ENCODE data around the gene CCDC88C.
"Not testable (repeated sequence)": the region's sequence is repeated elsewhere in the genome, so short reads cannot be mapped to it uniquely, and the experiment has no call there.

Gene CCDC88C

DNA sequence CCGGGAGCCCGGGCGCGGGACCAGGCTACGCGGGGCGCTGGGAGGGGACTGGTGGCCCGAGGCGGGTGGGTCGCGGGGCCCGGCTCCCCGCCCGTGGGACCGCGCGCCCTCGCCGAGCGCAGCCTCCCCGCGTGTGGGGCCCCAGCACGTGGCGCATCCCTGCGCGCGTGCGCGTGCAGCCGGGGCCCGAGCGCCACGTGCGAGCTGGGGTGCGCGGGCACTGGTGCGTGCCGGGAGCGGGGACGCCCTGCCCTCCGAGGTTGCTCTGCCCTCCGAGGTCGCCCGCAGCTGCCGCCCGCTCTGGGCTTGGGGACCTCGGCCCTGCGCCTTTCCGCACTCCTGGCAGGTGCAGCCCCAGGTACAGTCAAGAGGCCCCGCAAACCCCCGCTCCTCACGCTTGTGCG, 365 bp upstream of the CCDC88C start:
- peak; percentile 57 for DNase-seq

DNA sequence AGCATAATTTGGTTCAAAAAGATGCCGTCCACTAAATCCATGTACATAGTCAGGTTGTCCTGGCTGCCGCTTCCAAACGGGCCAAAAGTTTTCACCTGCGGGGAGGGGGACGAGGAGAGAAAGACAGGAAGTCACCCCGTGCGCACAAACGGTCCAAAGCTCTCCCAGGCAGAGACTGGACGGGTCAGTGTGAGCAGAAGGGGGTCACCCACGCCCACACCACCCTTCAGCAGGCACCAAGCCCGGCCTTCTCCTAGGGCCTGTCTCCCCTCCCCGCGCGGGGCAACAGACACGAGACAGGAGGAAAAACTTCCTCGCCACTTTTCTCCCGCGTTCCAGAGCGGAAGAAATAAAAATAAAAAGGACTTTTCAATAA, 888 bp downstream of the CCDC88C start:
- peak; percentile 15 for DNase-seq

DNA sequence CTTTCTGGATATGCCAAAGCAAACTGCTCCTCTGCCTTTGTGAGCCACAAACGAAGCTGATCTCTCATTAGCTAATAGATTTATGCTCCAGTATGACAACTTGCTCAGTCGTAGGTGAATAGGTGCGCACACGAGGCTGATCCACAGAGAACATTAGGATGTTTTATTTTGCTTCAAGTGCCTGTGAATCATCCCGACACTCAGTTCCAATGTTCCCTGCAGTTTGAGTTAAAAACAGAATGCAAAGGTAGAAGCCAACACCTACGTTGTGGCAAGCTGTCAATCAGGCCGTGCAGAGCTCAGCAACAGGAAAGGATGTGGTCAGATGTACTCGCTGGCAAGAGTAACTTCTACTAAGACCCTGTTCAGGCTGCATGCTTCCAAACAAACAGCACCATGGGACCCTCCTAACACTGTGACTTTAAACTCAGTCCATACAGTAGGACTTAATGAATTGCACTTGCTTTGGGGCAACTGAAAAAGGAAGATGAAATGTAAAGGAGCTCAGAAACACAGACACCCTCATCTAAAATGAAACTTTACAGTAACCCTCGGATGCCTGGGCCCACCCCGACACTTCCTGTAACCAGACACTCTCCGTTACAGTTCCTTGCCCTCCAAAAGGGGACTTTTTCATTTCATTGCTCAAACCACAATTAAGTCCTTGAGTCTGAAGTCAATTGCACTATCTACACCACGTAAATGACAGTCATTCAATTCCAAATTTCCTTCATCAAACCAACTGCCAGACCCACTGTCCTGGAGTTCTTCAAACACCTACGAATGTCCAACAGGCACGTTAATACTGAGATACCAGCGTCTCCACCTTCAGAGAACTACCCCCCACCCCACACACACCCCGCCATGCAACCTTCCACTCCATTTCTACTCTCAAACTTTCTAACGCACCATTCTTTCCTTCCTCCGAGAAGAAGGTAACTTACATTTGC, 1.6 kb downstream of the CCDC88C start:
- DNase-seq: no peak

DNA sequence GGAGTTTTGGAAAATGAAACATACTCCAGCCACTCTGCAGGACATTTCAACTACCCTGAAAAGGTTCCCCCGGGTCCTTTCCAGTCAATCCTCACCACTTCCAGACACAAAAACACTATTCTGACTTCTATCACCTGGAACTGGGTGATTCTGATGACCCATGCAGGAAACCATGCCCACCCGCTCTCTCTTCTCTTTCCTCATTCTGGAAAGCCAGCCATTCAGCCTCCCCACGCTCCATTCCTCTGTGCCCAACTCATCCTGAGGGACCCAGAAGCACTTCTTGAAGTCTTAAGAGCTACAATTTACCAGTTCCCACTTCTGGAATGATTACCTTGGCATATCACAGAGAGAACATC, 3.2 kb downstream of the CCDC88C start:
- no peak for DNase-seq

DNA sequence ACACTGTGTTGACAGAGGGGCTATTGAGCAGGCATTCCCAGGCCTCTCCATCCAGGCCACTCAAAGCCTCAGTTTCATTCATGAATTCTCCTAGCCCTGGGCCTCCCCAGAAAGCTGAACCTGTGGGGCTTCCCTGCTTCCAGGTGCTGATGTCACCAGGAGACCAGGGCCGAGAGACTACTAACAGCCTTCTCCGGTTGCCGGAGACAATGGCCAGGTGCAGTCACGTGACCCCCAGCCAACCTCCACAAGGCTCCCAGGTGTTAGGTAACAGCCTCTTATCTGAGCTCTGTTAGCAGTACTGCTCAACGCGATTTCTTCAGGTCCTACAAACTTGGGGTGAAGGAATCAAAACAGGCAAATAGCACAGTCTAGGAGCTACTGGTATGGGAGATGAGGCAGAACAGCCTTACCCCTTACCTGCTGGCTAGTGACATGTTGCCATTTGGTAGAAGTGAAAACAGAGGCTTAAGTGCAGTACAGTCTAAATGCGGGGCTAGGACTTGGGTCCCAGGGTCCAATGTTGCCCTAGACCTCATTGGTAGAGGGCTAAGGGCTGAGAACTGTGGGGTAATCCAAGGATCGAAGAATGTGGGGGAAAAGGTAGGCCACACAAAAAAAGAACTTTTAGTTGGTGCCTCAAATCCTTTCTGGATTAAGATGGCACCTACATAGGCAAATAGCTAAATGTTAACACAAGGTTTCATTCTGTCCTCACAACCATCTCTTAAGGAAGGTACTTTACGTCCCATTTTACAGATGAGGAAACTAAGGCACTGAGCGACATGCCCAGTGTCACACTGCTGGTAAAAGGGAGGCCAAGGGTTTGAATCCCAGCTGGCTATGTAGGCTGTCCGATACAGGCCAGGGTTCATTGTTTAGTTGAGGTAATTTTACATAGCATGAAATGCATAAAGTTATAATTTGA, 3.8 kb downstream of the CCDC88C start:
- no peak for DNase-seq

DNA sequence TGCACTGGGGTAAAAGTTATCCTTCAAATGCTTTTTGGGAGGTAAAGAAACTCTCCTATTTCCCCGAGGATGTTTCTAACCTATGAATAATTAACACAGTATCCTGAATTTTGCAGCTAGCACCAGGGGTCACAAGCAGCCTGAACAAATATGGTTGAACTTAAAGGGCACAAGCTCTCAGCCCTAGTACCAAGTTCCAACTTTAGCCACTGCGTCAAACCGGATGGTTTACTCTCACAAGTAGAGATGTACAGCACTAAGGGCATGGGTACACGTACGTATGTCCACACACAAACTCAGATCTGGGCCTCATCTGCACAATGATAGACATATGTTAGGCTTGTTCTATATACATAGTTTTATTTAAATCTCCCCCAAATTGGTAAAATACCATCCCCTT, 4.7 kb downstream of the CCDC88C start:
- no peak for DNase-seq

DNA sequence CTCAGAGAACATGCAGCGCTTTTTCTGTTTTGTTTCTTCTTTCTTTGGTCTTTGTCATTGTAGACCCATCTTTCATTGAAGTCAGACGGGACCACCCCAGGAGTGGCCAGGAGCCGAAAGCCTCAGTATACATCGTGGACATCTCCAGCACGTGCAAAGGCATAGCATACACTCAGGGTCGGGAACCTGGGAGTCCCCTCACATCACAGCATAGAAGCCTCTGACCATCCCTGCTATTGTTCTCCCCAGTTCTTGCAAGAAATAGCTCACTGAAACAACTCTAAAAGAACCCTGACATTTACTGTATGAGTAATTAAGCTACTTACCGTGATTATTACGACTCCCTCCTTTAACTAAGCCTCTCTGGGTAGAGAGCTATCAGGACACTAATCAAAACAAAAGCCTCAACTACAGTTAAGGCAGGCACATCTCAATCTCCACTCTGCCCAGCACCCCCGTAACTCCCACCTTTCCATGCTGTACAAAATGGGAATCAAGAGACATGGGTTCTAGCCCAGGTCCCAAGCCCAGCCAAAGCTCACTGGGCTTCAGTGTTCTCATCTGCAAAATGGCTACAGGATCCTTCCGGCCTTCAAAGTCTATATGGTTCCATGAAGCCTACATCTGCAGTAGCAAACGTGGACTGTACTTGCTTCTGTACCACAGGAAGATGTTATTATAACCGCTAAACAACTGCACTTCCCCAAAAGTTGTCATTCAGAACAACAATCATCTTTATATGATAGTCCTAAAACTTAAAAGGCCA, 6.7 kb downstream of the CCDC88C start:
- peak; percentile 24 for DNase-seq

DNA sequence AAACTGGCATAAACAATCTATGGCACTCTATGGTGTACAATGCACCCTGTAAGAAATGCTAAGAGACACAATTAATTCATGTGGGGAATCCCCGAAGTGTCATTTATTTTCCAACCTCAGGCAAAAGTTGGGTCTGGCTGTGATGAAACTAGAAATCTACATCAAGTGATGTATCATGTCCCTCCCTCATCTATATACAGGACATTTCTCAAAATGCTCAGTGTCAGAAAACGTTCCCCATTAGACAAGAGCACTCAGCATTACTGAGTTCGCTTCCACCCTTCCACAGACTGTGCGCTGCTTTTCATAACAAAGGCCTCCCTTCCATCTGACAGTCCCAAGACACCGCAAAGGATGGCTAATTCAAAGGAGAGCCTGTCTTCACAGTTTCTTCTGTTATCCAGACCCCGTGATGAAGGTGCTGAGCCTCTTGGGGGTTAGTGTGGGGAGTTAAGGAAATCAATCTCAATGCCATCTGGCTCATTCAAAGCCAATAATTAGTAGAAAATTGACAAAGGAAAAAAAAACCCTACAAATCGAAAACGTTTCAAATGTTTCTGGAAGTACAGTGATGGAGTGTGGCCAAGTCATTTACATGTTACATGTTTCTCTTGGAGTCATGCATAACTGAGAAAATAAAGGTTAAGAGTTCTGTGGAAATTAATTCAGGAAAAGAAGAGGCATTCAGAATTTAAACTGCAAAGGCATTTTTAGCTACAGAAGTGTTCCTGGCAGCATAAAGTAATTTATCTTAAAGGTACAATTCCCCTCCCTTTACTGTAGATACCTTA, 7.5 kb downstream of the CCDC88C start:
- DNase-seq: peak; percentile 51

DNA sequence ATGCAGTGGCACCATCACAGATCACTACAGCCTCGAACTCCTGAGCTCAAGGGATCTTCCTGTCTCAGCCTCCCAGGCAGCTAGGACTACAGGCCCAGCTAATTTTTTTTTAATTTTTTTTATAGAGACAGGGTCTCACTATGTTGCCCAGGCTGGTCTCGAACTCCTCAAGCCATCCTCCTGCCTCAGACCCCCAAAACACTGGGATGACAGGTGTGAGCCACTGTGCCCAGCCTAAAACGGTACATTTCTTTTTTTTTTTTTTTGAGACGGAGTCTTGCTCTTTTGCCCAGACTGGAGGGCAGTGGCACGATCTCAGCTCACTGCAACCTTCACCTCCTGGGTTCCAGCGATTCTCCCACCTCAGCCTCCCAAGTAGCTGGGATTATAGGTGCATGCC, 8.4 kb downstream of the CCDC88C start:
- DNase-seq: not testable (repeated sequence)

DNA sequence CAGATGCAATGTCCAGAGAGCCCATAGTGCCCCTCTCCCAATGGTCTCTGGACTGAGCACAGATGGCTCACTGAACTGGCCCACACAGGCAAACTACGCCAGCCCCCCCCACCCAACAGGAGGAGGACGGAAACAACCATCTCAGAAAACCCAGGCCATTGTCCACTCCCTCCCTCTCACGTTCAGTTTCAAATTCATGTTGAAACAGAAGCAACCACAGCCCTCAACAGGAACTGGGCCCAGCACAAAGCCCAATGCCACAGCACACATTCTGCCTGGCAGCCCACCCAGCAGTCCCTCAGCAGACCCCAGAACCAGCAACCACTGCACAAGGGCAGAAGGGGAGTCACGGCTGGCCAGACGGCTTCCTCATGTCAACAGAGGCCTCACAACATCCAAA, 10.6 kb downstream of the CCDC88C start:
- no peak for DNase-seq

DNA sequence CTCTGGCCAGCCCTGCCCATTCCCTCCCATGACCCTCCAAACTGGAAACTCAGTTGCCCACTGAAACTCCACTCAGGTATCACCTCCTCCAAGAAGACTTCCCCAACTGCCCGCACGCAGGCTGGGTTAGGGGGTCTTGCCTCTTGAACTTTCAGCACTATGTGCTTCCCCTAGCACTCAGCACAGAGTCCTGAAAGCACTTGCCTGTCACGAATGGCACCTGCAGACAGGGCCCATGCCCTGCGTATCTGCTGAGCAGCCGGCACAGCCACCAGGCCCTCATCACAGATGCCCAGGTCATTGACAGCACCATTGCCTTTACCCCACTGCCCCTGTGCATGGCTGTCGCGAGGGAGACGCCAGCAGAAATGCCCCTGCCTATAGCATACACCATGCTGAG, 11.2 kb downstream of the CCDC88C start:
- no peak for DNase-seq

DNA sequence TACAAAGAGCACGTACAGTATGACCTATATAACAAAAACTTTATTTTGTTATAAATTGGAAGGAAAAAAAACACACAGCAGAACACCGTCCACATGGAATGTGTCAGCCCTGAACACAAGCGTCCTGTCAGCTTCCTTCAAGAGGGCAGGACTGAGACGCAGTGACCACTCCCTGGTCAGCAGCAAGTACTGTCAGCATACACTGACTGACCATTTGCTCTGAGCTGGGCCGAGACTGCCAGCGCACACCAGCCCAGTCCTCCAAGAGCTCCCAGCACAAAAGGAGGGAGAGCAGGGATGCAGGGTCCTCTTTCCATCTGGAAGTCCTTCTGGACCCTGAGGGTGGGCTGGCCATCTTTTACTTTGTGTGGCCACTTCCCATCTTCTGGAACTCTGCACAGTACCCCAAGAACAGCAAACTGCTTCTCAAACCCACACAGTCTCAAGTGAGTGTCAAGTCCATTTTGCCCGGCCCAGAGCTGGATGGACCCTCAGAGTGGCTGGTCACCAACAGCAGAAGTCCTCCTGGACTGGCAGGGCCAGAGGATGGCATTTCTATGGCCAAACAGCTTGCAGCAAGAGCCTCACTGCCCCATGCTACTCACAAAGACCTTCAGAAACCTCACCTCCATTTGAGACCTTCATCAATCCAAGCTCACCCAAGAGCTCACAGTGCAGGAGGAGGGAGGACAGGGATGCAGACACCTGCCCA, 11.7 kb downstream of the CCDC88C start:
- DNase-seq: no peak

DNA sequence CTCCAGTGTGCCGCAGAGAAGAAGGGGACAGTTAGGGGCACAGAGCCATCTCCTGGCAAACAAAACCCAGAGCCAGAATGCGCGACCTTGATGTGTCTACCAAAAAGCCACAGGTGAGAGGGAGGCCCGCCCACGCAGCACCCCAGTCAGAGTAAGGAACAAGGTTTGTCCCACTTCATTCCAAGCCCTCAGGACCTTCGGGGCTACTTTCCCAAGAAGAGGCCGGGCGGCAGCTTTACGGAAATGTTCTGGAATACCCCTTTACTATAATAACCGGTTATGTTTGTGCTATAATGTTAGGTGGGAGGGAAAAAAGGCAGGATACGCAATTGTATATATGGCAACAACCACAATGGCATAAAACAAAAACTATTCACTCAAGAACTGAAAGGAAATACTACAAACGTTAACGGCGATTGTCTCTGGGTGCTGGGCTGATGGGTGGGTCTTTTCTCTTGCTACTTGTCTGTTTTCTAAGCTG, 12.3 kb downstream of the CCDC88C start:
- DNase-seq: no peak

DNA sequence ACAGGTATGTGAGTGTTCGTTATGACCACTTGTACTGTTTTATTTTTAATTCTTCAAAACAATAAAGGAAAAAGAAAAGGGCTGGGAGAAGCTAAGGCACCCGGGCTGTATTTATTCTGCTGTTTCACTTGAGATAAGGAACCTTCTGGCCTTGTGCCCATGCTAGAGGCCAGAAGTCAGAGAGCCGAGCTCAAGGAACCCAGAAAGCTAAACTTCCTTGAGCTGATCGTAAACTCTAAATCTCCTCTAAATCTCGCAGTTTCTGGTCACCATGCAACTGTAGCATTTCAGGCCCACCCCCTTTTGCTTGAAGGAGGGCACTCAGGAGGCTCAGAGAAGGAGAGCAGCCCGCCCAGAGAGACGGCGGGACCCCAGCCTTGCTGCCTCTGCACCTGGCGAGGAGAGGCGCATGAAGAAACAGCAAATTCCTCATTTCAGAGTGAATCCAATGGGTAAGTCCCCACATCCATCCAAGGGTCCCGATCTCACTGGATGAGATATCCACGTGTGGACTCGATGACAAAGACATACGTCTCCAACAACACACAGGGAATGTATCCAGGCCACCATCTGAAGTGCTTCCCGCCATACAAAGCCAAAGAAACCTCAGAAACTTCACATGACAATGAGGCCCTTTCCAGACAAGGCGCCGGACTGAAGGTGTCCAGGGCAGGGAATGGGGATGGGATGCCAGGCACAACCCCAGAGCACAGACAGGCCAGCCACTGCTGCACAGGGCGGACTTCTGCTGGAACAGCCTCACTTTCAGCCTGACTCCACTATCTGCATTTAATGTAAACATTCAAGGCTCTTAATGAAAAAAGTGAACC, 14.6 kb downstream of the CCDC88C start:
- no peak for DNase-seq

DNA sequence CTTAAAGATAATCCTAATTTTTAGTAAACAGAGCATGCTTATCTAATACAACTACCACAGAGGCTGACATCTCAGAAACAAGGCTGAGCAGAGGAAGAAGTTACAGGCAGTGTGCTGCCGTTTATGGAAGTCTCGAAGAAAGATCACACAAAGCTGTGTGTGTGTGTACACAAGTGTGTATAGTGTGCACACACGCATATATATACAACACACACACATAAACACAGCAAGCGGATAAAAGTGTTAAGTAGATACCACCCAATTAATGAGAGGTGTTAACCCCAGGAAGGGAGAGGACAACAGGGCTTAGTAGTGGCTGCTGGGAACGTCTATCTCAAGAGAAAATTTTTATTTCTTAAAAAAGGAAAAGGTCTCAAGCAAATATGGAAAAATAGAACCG, 15.3 kb downstream of the CCDC88C start:
- no peak for DNase-seq

DNA sequence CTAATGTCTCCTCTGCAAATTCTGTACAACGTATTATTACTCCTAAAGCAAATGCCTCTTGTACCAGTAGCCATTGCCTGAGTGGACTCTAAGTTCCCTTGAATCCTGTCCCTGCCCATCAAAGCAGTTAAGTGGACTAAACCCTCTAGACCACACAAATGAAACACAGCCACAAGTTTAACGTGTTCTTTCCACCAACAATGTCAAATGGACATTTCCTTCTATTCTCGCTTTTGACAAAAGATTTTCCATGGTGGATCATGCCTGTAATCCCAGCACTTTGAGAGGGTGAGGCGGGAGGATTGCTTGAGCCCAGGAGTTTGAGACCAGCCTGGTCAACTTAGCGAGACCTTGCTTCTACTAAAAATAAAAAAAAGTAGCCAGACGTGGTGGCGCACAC, 15.9 kb downstream of the CCDC88C start:
- DNase-seq: no peak

DNA sequence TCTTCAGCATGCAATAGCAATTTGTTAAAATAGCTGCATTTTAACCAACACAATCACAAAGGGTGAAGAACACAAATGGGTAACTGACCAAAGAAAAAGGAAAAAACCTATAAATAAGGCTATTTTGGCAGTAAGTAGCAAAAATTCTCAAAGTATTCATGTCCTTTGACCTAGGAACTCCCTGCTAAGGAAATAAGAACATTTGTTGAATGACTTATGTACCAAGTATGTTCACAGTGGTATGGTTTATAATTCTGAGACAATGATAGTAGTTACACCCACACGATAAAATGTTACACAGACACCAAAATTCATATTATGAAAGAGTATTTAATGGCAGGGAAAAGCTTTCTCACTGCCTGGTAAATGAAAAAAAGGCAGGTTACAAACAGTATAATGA, 16.9 kb downstream of the CCDC88C start:
- no peak for DNase-seq

DNA sequence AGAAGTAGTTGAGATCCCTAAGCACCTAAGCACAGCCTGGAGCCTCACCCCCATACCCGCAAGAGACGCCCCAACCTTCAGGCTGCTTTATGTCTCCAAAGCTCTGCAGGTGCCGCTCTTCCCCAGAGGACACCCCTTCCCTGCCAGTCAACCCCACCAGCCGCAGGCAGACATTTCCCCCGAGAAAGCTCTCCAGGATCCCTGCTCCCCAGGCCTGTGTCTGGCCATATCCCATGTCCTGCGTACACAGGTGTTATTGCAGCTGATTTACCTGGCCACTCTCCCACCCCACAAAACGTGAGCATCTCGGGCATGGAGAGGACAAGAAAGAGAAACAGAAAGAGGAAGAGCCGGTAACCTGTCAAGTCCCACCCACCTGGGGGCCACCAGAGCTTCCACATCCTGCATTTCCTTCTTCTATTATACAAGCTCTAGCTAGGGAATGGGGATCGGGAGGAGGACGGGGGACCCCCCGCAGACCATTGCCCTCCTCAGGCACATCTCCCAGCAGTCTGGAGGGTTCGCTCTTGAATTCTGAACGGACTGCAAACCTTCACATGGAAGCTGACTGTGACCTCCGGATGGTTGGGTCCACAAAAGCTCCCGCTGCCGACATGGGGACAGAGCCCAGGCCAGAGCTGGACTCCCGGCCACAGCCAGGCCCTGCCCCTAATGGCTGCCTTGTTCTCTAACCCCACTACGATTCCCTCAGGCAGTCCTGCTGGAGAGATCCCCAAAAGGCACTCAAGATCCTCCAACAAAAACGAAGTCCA, 17.6 kb downstream of the CCDC88C start:
- DNase-seq: no peak

DNA sequence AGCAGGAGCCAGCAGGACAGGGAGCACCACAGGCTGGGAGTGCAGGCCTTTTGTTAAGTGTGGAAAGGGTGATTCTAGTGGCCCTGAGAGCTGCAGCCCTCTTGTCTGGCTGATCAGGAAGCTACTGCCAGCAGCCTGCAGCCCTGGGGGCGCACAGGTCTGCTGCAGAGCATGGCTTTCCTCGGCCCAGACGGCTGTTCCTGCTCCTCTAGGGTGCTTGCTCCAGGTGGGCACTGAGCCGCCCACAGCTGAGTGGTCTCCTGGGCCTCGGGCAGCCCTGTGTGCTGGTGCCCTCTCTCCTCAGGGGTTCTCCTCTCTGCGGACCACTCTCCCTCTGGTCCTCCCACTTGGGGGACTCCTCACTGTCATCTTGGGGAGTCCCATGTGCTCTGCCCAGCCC, 18.9 kb downstream of the CCDC88C start:
- DNase-seq: no peak

All from NCI-H82 (cell line).